Placental epithelial cell (primary cell): ENCODE results near the gene BIVM. TPM values are rescaled to one million over a fixed set of nuclear protein-coding genes. Genes with fewer than 3 reads are reported as not detected.

Source experiments
- total RNA-seq: library from RNA; depleted of rRNA; stranded (reverse); fragments of >200 nt; gene quantifications from 2 replicates; pipeline ENCODE4 v1.2.3, GENCODE V29; 2012

BIVM gene
- total RNA-seq = 19.6 and 24.7 TPM in 2 replicates

DNA sequence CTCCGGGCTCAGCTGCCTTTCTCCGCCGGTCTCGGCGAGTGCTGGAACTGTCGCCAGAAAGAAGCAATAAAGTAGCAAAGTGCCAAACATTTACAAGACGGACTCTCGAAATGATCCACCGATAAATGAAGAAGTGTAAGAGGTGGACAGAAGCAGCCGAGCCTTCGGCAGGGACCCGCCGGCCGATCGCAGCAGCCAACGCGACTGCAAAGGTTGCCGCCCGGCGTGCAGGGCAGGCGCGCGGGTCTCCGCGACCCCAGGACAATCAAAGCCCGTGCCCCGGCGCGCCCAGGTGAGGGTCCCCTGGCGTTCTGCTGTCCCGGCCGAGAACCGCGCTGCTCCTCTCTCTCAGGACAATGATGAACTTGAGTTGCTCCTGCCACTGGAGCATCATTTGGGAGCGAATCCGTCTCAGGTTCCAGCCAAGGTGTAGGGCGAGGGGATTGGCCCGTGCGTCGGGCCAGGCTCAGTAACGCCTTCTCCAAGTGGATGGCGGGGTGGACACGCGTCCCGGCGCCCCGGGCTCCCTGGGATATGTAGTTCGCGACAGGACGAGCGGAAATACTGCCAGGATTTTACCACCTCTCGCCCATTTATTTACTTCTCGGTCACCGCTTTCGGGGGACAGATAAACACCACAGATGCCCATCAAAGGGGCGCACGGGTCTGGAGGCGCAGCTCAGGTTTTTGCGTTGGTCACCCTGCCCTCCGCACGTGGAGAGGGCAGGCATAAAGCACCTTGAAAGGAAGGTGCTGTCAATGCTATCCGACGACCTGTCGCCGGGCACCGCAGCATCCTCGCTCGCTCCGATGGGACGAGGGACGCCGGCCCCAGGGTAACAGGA is at the start of gene BIVM, which contains the start of gene POGLUT2:
TSS of gene BIVM (plus strand) at position 539 of the 845 bp plus-strand sequence. CDS start 8,149 bp downstream, outside the sequence.
TSS of gene POGLUT2 (minus strand) at position 396 of the 845 bp plus-strand sequence. CDS start at position 90, 306 bp downstream.

GRCh38 chr13:102773441-102774213 is 25.3 kb upstream of the BIVM start, which contains the start of gene TEX30:
TSS of gene TEX30 (minus strand) at chr13:102773786. CDS start at chr13:102770026, 3,760 bp downstream.

GRCh38 chr13:102845630-102846260 is 46.8 kb downstream of the BIVM start, which contains the start of gene ERCC5:
TSS of gene ERCC5 (plus strand) at chr13:102846032. CDS start at chr13:102846267, 235 bp downstream.

Other genes starting within 250 kb of the BIVM start
- 32.2 and 46.7 TPM in 2 replicates for gene TPP2, start 202.1 kb upstream of the BIVM start, total RNA-seq
- gene METTL21C, start 104.1 kb upstream of the BIVM start, total RNA-seq = 0.39 TPM in 1 of 2 replicates, not detected in the other
- 7.5 and 7.9 TPM in 2 replicates for gene TEX30, start 25.3 kb upstream of the BIVM start, total RNA-seq
- gene POGLUT2, start 143 bp upstream of the BIVM start, total RNA-seq = 14.5 and 23.0 TPM in 2 replicates
- gene ERCC5, start 46.9 kb downstream of the BIVM start, total RNA-seq = 65.3 and 68.7 TPM in 2 replicates